Skeletal muscle tissue (tissue), 4 donors: ENCODE results near the gene FZD7. TPM values are rescaled to one million over a fixed set of nuclear protein-coding genes. Genes with fewer than 3 reads are reported as not detected.

Experiments
- H3K27ac ChIP-seq: one replicate; pipeline ENCODE4 v1.7.0; 2013; ENCODE audit warnings: mild to moderate bottlenecking, low read depth, low read length, inconsistent platforms
- H3K27me3 ChIP-seq, 3 donors: one replicate each; pipeline ENCODE4 v1.7.0; 2013; ENCODE audit warnings: low read length in 3 of 3; ENCODE audit not compliant: control insufficient read depth in 3 of 3, insufficient read depth in 3 of 3
- H3K36me3 ChIP-seq, 3 donors: one replicate each; pipeline ENCODE4 v1.7.0; 2013; ENCODE audit warnings: low read length in 3 of 3; ENCODE audit not compliant: control insufficient read depth in 3 of 3, insufficient read depth in 3 of 3
- H3K4me1 ChIP-seq, 3 donors: one replicate each; pipeline ENCODE4 v1.7.0; 2013; ENCODE audit warnings: low read length in 3 of 3, mild to moderate bottlenecking in 3 of 3; ENCODE audit not compliant: control insufficient read depth in 3 of 3, insufficient read depth in 3 of 3
- H3K4me3 ChIP-seq, 3 donors: one replicate each; pipeline ENCODE4 v1.7.0; 2013; ENCODE audit warnings: low read length in 3 of 3
- H3K9ac ChIP-seq, 3 donors: one replicate each; pipeline ENCODE4 v1.7.0; 2013; ENCODE audit warnings: low read length in 3 of 3, mild to moderate bottlenecking in 3 of 3, moderate library complexity in 2 of 3, low read depth in 1 of 3
- H3K9me3 ChIP-seq, 3 donors: one replicate each; pipeline ENCODE4 v1.7.0; 2013; ENCODE audit warnings: low read length in 3 of 3; ENCODE audit not compliant: control insufficient read depth in 3 of 3
- total RNA-seq: library from RNA; depleted of rRNA; stranded (reverse); fragments of >200 nt; gene quantifications from one replicate; pipeline ENCODE4 v1.2.3, GENCODE V29; 2014
- donor health status: Osteomylitis.

The FZD7 gene
- total RNA-seq, 1 donor from 2014 or later: 42.8 TPM

- Histone ChIP-seq H3K4me3 (no peak overlapping the region), H3K9ac (no peak overlapping the region), H3K27ac (no peak overlapping the region), H3K9me3 (no peaks in the 10 kb centered on the region), H3K27me3 (peaks cover 0 to 3% (median 2%) of the 10 kb centered on the region in 3 donors), H3K4me1 (peaks cover 0 to 11% (median 4%) of the 10 kb centered on the region in 3 donors), H3K36me3 (no peaks in the 10 kb centered on the region)
These were observed 23.0 kb downstream of the FZD7 start for GRCh38 chr2:202056611-202057010.

DNA sequence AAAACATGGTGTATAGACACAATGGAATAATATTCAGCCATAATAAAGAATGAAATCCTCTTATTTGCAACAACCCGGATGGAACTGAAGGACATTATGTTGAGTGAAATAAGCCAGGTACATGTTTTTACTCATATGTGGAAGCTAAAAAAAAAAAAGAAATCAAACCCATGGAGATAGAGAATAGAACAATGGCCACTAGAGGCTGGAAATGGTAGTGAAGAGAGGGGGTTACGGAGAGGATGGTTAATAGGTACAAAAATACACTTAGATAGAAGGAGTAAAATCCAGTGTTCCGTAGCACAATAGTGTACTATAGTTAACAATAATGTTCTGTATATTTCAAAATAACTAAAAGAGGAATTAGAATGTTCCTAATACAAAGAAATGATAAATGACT lies 26.6 kb downstream of the FZD7 start:
- H3K4me3 ChIP-seq: no peak overlapping the region

DNA sequence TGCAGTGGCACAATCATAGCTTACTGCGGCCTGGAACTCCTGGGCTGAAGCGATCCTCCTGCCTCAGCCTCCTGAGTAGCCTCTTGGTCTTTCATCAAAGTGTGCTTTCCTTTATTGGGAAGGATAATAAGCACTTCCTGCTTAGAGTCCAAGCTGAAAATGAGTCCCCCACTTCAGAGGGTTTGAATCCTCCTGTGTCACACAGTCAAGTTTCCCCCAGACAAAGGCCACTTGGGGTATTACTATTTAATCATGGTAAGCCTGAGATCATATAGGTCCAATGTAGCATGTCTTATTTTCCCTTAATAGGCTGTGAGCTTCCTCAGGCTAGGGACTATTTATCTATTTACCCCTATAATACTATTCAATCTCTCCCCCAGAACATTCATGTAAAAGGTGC lies 28.0 kb downstream of the FZD7 start:
- Histone ChIP-seq H3K36me3 (no peaks in the 10 kb centered on the region), H3K27ac (no peak overlapping the region), H3K9me3 (no peaks in the 10 kb centered on the region), H3K9ac (no peak overlapping the region), H3K4me1 (peaks cover 9 to 13% (median 12%) of the 10 kb centered on the region in 3 donors), H3K4me3 (no peak overlapping the region), H3K27me3 (no peaks in the 10 kb centered on the region)

More for the DNA sequence above, 26.6 kb downstream of the FZD7 start:
- no peaks in the 10 kb centered on the region for H3K36me3 ChIP-seq
- peaks cover 9 to 13% (median 12%) of the 10 kb centered on the region in 3 donors for H3K4me1 ChIP-seq
- peaks cover 0 to 3% (median 2%) of the 10 kb centered on the region in 3 donors for H3K27me3 ChIP-seq
- H3K9ac ChIP-seq: no peak overlapping the region
- H3K27ac ChIP-seq: no peak overlapping the region
- H3K9me3 ChIP-seq: no peaks in the 10 kb centered on the region

- no peaks in the 10 kb centered on the region for H3K9me3 ChIP-seq
- no peak overlapping the region for H3K27ac ChIP-seq
- no peak overlapping the region for H3K4me3 ChIP-seq
- H3K27me3 ChIP-seq: no peaks in the 10 kb centered on the region
- peaks cover 9 to 25% (median 13%) of the 10 kb centered on the region in 3 donors for H3K4me1 ChIP-seq
- no peaks in the 10 kb centered on the region for H3K36me3 ChIP-seq
- H3K9ac ChIP-seq: no peak overlapping the region
These were observed 30.7 kb downstream of the FZD7 start for GRCh38 chr2:202064171-202064880.

DNA sequence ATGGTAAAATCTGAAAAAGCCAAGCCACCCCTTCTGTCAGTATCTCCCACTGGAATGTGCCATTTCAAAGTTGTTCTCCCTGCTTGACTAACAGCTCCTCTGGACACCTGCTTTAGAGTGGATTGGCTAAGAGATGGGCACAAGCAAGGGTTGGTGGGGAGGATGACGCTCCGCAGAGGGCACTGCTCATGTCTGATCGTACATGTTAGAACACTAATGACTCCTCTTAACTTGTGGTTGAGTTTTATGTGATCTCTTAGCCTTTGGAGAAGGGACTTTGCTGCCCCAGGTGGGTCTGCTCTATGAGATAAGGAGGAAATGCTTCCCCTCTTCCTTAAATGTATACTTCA lies 31.2 kb downstream of the FZD7 start:
- Histone ChIP-seq H3K27ac (no peak overlapping the region), H3K4me1 (peaks cover 9 to 27% (median 15%) of the 10 kb centered on the region in 3 donors), H3K36me3 (no peaks in the 10 kb centered on the region), H3K9me3 (no peaks in the 10 kb centered on the region), H3K4me3 (no peak overlapping the region), H3K9ac (no peak overlapping the region), H3K27me3 (no peaks in the 10 kb centered on the region)

DNA sequence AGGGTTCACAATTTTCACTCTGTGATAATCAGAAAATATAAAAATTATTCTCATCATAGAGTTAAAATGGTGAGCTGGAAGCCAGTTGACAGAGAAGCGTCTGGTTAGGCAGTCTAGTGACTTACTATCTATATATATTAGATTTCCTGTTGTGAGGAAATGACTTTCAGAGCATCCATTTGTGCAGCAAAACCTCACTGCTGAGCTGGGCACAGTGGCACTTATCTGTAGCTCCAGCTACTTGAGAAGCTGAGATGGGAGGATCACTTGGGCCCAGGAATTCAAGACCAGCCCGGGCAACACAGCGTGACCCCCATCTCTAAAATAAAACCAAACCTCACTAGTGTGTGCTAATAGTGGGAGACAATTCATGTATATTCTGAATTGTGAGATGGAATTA lies 32.2 kb downstream of the FZD7 start:
- H3K27ac ChIP-seq: no peak overlapping the region
- H3K4me3 ChIP-seq: no peak overlapping the region
- H3K4me1 ChIP-seq: peaks cover 9 to 27% (median 15%) of the 10 kb centered on the region in 3 donors
- H3K9ac ChIP-seq: no peak overlapping the region
- no peaks in the 10 kb centered on the region for H3K36me3 ChIP-seq
- H3K9me3 ChIP-seq: no peaks in the 10 kb centered on the region
- H3K27me3 ChIP-seq: no peaks in the 10 kb centered on the region

- Histone ChIP-seq H3K27me3 (no peaks in the 10 kb centered on the region), H3K9ac (no peak overlapping the region), H3K4me1 (peaks cover 9 to 27% (median 15%) of the 10 kb centered on the region in 3 donors), H3K27ac (no peak overlapping the region), H3K4me3 (no peak overlapping the region), H3K36me3 (no peaks in the 10 kb centered on the region), H3K9me3 (no peaks in the 10 kb centered on the region)
These were observed 33.2 kb downstream of the FZD7 start for GRCh38 chr2:202066875-202067274.

DNA sequence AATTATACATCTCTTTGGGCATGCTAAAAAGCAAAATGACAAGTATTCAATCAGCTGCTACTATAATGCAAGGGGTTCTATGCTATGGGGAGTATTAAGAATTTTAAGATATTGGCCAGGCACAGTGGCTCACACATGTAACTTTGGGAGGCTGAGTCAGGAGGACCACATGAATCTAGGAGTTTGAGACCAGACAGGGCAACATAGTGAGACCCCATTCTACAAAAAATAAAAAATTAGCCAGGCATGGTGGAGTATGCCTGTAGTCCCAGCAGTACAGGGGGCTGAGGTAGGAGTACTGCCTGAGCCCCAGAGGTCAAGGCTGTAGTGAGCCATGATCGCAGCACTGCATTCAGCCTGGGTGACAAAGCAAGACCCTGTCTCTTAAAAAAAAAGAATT lies 33.9 kb downstream of the FZD7 start:
- H3K27ac ChIP-seq: no peak overlapping the region
- no peak overlapping the region for H3K9ac ChIP-seq
- H3K27me3 ChIP-seq: no peaks in the 10 kb centered on the region
- no peak overlapping the region for H3K4me3 ChIP-seq
- H3K9me3 ChIP-seq: no peaks in the 10 kb centered on the region
- H3K4me1 ChIP-seq: peaks cover 10 to 30% (median 15%) of the 10 kb centered on the region in 3 donors
- H3K36me3 ChIP-seq: no peaks in the 10 kb centered on the region

DNA sequence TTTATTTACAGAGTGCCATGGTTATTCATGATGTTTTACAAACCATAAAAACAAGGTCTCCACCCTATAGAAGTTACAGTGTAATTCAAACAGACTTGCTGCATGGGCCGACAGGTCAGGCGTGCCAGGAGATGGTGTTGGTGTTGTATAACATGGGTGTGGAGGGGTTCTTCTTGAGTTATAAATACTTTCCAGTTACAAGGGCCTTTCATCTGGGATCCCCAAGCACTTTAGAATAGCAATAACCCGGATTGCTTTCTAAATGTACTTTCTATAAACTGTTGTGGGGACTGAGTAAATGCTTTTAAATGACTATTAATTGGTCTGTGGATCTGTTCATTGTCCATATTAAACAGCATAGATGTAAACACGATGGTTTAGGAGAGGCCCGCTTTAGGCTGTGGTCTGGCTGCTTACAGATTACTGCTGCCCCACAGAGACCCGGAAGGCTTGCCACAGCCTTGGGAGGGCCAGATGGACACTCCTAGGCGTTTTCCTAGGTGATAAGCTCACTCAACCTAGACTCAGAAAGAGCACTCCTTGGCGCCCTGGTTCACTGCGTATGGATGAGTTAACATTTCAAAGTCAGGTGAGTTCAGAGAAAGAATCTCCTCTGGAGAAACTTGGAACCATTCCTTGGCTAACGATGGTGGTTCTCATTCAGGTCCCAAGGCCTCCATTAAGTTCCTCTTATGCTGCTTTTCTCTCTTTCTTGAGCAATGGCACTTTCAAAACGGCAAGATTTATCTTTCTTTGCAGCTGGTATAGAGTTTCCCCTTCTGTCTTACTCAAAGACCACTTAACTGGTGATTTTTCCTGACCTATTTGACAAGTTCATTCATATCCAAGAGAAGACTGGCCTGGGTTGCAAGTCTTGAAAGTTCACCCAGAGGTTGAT lies 35.8 kb downstream of the FZD7 start:
- H3K27me3 ChIP-seq: no peaks in the 10 kb centered on the region
- H3K27ac ChIP-seq: peak overlapping the region; percentile 51

DNA sequence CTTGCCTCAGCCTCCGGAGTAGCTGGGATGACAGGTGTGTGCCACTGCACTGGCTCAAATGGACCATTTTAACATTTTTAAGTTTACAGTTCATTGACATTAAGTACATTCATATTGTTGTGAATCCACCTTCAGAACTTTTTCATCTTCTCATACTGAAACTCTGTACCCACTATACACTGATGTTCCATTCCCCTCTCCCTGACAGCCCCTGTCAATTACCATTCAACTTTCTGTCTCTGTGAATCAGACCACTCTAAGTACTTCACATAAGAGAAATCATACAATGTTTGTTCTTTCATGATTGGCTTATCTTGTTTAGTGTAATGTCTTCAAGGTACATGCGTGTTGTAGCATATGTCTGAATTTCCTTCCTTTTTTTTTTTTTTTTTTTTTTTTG lies 37.5 kb downstream of the FZD7 start:
- no peaks in the 10 kb centered on the region for H3K36me3 ChIP-seq
- peaks cover 2 to 29% (median 5%) of the 10 kb centered on the region in 3 donors for H3K4me1 ChIP-seq
- H3K4me3 ChIP-seq: no peak overlapping the region
- no peak overlapping the region for H3K9ac ChIP-seq
- H3K27ac ChIP-seq: no peak overlapping the region
- H3K27me3 ChIP-seq: no peaks in the 10 kb centered on the region
- H3K9me3 ChIP-seq: no peaks in the 10 kb centered on the region

More for the DNA sequence above, 35.8 kb downstream of the FZD7 start:
- Histone ChIP-seq H3K9me3 (no peaks in the 10 kb centered on the region), H3K36me3 (no peaks in the 10 kb centered on the region), H3K9ac (peak overlapping the region in 1 of 3 donors; percentile 23), H3K4me3 (no peak overlapping the region), H3K4me1 (peaks cover 10 to 37% (median 10%) of the 10 kb centered on the region in 3 donors)
